ENCODE data around the gene ACKR3. TPM values are rescaled to one million over a fixed set of nuclear protein-coding genes. Genes with fewer than 3 reads are reported as not detected.

The ACKR3 gene
- polyA plus RNA-seq, 10 donors, result 21.7 to 35.8 (median 29.2) TPM

DNA sequence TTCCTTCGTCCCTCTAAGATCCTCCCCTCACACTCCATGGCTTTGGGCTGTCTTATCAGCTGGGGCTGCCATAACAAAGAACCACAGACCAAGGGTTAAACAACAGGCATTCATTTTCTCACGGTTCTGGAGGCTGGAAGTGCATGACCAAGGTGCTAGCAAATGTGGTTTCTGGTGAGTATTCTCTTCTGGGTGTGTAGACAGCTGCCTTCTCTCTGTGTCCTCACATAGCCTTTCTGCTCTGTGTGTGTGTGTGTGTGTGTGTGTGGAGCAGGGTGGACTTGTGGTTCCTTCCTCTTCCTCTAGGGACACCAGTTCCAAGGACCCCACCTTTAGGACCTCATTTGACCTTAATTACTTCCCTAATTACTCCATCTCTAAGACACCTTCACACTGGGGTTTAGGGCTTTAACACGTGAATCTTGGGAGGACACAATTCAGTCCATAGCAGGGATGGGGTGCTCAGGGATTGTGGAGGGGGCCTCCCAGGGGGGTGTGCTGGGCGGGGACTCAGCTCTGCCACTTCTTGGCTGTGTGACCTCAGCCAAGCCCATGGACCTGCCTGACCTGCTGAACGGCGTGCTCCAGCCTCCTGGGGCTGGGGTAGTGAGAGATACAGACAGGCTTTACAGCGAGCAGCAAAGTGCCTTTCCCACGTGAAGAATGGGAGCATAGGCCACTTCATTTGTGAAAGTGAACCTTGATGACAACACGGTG is 38.0 kb downstream of the ACKR3 start:
- peak in 1 of 3 donors; percentile 40 for DNase-seq

DNA sequence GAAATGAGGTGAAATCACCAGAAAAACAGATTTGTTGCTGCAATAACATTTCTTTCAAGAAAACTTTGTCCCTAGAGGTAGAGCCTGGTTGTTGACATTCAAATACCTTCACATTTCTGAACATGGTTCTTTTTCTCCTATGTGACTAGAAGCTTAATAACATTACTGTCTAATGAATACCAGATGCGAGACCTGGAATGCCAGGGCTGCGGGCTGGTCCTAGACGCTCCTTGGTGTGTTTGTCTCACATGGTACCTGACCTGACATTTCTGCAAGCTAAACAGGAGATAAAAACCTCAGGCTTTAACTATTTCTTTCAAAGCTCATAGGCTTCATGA is 38.5 kb downstream of the ACKR3 start:
- no peak for DNase-seq

DNA sequence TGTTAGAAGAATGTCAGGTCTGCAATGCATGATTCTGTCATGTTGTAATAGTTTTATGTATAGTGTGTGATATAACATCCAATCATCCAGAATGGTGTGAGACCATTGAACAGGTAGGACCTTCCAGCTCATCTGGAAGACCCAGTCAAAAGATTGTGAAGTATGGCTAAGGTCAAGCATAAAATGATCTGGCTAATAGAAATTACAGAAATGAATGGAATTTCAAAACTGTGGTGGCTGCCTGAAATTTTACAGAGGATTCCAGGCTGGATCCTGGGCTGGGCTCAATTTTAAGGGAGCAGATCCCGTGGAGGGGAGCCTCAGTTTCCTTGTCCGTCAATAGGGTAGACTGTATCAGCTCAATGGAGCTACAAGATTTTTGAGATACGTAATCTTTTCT is 39.1 kb downstream of the ACKR3 start:
- DNase-seq, result no peak

DNA sequence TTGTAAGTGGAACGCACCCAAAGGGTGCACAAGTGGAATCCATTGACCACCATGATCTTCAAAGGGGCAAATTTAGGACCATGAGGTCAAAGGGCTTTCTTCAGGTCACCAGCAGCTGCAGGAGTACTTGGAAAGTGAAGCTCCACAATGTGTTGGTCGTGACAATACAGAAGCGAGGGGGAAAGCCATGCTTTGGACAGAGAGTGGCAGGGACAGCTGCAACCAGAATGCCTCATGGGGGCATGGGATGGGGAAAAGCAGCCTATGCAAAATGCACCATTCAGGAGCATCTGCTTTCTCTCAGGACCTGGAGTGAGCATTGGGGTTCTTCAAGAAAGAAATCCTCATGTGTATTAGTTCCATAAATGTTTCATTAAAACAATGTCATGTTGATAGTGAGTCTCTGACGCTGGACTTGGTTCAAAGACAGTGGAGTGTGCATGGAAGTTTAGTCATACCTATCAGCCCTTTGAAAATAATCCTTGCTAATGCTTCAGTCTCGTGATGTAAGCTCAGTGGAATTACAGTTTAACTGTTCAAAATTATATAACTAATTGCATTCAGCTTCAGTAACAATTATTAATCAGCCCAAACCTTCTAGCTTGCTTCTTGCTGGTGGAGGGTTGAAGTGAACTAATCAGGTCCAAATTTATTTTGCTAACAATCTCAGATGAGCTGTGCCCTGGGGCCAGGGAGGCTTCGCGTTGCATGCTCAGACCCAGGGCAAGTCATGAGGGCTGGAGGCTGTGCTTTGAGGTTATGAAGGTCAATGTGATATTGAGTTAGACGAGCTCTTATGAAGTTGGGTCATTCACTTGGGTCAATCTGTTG is 41.6 kb downstream of the ACKR3 start:
- peak; percentile 21 to 47 (median 33) for DNase-seq

DNA sequence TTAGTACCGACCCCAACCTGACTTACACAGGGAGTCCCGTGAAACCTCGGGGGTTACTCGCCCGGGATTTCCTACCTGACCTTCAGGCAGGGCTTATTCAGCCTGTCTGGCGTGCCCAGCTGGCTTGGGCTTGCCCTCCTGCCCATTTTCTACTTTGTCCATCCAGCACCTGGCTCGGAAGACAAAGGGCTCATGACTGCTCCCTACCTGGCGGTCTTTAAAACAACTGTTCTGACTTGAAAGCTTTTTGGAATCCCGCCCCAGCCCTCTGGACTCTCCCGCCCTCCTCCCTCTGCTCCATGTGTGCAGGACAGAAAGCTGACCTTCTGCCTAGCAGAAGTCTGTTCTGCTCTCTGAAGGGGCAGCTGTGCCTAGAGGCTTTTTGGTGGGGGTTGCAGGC is 43.1 kb downstream of the ACKR3 start:
- DNase-seq, result no peak

DNA sequence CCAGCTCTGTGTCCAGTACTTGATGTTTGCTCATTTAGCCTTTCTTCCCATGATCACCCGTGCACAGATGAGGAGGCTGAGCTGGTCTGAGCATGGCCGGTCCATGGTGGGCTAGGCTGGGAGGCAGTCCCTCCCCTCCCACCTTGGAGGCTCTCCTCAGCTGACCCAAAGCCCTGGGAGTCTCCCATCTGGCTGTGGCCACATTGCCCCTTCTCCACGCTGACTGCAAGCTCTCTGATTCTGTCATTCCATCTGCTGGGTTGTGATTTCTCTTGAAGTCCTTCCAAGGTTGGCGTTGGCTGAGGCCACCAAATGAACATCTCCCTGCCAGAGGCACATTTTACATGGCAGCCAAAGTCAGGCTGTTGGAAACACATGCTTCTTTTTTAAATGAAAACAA is 44.0 kb downstream of the ACKR3 start:
- no peak for DNase-seq

DNA sequence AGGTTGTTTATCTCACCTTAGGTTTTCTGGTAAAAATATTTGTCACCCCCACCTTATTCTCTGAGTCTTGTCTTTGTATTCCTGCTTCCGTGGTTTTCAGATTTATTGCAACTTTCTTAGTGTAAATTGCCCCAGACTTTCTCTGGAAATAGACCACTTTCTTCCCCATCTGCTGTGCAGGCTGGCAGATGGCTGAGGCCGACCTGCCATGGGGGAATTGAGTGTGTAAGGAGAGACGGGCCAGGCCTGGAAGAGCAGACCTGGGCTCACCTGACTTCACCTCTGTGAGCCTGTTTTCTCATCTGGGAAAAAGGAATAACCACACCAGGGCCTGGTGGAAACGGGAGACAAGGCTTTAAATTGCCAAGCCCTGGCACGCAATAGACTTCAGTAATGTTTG is 44.9 kb downstream of the ACKR3 start:
- DNase-seq, result no peak

DNA sequence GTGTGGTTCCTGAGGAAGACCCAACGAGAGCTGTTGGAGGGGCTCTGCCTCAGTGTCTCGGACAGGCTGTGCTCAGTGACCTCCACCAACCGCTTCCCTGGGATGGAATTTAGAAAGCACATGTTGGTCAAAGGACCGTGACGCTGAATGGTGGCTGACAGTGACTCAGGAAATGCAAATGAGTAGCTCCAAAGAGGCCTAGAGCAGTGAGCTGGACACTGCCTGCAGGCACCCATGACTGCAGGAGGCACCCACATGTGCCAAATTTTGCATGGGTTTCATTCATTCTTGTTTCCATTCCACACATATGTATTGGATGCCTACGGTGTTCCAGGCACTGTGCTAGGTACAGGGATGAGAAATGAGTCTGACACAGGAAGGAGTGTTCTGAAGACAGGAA is 46.4 kb downstream of the ACKR3 start:
- DNase-seq, result no peak

DNA sequence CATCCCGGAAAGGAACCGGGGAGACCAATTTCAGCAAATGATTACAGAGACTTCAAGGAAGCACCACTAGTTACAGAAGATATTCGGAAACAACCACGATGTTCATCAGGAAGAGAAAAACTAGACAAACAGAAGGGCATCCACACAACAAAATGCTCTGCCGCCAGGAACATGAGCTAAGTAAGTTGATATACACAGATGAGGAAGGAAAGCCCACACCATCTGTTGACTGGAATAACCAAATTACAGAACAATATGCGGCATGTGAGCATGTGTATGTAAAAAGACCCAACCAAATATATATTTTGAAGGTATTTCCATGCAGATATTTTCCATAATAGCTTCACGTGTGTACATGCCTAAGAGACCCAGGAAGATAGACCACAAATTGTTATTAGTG is 47.0 kb downstream of the ACKR3 start:
- no peak for DNase-seq

DNA sequence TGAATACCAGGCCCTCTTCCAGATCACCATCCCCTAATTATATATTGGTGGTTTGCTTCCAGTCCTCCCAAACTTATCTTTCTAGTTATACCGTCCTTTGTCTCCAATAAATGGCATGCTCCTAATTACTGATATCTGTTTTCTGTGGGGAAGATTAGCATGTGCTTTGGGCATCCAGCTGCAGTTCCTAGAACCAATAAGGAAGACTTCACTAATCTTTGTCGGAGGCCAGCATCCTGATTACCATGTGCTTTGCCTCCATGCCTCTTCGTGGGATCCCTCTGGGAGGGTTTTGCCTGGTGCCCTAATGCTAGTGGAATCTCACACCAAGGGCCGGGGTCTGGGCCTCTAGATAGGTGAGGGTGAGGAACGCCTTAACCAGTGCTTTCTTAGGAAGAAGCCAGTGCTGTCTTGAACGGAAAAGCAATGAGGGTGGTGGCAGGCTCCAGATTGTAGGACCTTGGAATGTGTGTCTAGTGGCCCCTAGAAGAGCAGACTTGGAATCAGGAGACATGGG is 47.7 kb downstream of the ACKR3 start:
- DNase-seq, result no peak

DNA sequence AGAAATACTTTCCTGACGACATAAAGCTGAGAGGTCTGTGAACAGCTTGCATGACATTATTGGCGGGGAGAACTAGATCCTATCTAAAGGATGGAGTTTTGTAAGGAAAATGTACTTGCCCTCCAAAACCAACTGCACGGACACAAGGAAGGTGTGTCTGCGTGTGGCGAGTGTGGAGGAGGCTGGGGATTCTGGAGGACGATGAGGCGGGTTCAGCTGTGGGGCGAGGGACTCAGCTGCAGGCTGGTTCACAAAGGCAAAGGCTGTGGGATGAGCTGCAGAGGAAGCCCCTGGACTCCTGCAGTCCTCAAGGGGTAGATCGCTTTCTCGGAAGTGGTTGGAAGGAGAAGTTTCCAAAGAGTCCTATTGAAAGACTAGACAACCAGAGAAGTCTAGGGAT is 48.2 kb downstream of the ACKR3 start:
- DNase-seq, result no peak

DNA sequence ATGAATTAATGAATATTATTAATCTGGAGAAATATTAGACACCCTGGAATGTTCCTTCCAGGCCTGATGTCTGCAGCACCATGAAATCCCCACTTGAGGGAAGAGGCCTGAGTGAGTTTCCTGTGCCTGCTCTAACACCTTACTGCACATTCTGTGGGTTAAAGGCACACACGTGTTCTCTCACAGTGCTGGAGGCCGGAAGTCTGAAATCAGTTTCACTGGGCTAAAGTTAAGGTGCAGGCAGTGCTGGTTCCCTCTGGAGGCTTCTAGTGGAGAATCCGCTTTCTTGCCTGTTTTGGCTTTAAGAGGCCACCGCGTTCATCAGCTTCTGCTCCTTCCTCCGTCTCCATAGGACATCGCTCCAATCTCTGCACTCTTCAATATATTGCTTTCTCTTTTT is 48.7 kb downstream of the ACKR3 start:
- no peak for DNase-seq

DNA sequence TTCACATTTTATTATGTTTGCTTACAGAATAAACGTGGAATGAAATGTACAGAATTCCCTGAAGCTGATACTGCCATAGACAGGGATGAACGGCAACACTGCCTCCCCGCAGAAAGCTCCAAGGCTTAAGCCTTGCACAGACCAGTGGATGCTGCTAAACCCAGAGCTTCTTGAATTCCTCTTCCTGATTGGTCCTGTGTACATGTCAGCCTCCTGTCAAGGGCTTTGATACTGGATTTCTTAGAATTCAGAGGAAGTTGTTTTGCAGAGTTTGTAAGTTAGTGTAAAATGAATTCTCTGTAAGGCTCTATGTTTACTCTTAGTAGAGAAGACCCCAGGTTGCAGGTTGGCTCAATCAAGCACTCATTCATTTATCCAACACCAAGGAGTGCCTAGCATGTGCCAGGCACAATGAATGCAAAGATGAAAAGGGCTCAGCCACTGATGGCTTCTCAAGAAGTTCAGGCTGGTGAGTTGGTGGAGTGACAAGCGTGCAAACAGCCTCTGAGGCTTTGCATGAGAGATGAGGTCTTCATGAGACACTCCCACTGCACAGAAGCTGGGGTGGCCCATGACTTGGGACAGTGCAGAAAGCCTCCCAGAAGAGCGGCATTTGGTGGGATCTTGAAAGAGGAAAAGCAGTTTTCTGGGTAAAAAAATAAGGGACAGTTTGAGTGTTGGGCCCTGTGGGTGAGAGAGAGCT is 50.4 kb downstream of the ACKR3 start:
- DNase-seq, result no peak

DNA sequence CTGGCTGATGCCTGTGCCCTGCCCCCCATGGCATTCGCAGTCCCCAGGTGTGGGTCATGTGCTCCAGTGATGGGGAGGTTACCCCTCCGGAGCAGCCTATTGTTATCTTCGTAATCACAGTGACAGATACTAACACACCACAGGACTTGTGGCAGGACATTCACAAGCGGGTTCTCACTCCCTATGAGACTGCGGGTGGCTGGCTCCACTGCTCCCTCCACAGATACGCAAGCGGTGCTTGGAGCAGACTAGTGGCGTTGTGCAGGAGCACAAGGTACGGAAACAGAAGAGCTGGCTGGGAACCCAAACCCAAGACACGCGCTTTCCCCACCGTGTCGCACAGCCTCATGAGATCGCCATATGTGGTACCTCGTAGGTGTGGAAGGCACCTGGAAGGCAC is 52.2 kb downstream of the ACKR3 start:
- DNase-seq, result no peak

DNA sequence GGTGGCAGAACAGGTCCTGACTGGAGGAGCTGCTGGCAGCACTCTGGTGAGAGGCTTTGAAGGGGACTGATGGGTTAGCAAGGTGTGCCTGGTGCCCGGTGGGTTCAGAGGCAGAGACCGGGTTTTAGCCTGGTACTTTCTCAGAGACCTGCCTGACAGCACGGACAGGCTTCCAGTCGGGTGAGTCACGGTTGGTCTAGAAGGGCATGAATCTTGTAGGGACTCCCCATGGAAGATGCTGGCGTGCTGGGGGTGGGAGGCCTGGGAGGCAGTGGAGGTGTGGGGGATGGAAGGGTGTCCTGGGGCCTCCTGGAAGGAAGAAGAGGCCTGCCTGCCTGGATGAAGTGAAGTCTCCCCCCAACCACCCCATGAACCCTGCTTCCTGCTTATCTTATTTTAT is 52.6 kb downstream of the ACKR3 start:
- DNase-seq, result no peak

DNA sequence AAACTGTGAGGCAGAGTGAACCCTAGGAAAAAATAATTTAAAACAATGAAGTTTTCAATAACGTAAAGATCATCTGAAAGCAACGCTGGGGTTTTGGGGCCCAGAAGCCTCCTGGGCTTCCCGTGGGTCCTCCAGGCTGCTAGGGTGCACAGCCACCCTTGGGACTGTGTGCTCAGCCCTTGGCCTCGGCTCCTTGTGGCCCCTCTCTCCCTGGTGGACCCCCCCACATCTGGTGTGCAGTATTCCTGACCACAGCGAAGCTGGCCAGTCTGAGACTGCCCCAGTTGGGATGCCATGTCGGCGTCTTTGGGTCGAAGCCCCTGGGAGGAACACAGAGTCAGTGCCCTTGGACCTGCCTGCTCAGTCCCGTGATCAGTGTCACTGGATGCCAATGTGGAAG is 53.0 kb downstream of the ACKR3 start:
- DNase-seq, result no peak

DNA sequence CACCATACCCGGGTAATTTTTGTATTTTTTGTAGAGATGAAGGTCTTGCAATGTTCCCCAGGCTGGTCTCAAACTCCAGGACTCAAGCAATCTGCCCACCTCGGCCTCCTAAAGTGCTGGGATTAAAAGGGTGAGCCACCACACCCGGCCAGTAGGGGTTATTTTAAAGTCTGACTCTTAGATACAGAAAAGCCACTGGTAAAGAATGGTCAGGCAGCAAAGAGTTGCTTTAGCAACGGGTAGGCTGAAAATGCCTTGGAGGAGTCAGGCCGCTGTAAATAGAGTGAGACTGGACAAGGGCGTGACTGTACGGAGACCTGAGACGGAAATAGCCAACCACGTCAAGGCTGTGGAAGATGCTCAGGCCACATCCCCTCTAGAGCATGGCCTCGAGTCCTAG is 54.2 kb downstream of the ACKR3 start:
- no peak for DNase-seq

DNA sequence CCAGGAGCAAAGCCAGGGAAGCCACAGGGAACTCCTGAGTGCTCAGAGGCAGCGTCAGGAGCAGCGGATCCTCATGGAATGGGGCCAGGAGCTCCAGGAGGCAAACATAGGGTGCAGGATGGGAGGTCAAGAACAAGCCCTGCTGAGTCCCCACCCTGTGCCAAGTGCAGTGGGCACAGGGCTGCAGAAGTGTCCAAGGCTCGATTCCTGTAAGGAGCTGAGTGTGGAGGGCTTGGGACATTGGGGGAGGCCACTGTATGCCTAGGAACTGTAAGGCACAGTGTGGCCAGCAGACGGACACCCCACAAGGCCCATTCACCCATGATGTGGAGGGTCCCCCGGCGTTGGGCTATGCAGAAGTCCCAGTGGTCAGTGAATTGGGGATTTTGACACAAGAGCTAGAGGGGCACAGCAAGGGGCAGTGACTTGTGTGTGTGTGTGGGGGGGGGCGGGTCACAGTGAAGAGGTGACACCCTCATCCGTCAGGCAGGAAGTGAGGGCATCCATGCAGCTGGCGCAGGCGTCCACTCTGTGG is 55.6 kb downstream of the ACKR3 start:
- DNase-seq, result no peak

DNA sequence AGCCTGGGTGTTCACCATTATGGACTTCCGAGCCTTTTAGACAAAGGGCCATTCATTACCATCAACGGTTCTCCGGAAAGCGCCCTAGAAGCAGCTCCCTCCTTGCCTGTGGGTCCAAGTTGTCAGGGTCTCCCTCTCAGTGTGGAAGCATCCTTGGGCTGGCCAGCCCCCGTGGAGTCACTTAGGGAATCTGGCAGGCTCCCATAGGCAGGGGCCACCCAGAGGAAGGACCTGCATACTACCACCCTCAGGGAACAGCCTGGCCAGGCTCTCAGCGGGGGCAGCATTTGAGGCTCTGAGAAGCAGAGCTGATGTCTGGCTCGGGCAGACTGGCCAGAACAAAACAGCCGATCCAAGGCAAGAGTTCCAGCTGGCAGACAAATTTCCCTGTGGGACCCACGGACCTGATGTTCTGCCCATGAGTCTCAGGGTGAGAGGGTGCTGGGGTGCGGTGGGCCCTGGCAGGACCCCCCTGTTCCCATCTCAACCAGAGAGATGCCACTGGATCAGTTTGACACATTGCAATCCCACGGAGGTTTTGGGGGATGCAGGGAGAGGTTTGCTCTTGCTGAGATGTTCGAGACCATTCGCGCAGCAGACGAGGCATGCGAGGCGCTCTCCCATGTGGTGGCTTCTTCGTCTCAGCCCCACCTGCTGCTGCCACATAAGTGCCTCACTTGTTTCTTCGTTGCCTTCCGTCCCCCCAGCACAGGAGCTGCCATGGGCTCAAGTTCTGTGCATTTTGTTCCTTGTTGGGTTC is 56.9 kb downstream of the ACKR3 start:
- DNase-seq, result no peak

DNA sequence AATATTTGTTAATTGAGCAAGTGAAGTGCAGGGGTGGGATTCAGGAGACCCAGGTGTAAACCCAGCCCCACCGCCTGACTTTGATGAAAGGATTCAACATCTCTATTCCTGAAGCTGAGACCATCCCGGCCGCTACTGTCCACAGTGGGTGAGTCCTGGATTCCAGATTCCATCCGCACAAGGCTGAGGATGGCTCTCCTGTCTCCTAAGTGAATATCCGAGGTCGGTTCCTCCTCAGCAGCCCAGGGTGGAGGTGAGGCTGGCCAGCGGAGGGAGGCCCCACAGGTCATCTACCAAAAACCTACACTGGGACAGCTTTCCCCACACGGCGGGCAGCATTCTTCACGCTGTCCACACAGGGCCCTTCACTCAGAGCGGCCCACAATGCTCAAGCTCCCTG is 57.6 kb downstream of the ACKR3 start:
- DNase-seq, result no peak

DNA sequence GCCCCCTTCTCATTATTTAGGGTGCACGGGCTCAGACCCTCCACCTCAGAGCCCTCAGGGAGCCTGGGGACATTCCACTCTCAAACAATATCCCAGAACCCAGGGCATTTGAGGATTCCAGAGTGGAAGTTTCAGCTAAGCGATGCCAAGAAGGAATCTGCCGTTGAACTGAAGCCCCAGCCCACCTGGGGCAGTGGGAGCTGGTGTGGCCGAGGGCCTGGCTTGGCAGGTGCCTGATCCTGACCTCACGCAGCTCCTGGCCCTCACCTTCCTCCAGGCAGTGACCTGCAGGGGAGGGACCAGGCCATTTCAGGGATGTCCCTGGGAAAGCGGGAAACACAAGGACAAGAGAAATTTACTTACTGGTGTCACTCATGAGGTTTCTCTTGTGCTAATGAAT is 58.2 kb downstream of the ACKR3 start:
- DNase-seq, result no peak
